ENCODE measurements around the gene CD109. TPM values are rescaled to one million over a fixed set of nuclear protein-coding genes. Genes with fewer than 3 reads are reported as not detected.
"Not testable (repeated sequence)": the region's sequence is repeated elsewhere in the genome, so short reads cannot be mapped to it uniquely, and the experiment has no call there.

CD109 gene
- total RNA-seq, 1 experiment from 2014 or later, result 39.3 TPM

- DNase-seq (ENCODE audit: low read depth), result not testable (repeated sequence)
Observed at GRCh38 chr6:73683574-73683973, 12.4 kb upstream of the CD109 start.

DNA sequence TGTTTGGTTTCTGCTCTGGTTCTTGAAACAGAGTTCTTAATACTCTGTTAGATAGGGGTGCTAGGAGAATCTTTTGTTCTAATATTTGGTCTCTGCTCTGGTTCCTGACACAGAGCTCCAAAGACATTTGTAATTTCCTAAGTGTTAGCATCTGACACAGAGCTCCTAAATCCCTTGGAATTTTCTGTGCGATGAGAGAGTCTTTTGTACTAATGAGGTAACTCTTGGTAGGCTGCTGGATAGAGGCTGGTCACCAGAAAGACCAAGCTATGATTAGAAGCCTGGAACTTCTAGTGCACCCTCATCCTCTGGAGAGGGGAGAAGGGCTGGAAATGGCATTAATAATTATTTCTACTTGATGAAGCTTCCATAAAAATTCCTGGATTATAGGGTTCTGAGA lies 7.7 kb upstream of the CD109 start:
- DNase-seq (ENCODE audit: low read depth), result no peak

DNA sequence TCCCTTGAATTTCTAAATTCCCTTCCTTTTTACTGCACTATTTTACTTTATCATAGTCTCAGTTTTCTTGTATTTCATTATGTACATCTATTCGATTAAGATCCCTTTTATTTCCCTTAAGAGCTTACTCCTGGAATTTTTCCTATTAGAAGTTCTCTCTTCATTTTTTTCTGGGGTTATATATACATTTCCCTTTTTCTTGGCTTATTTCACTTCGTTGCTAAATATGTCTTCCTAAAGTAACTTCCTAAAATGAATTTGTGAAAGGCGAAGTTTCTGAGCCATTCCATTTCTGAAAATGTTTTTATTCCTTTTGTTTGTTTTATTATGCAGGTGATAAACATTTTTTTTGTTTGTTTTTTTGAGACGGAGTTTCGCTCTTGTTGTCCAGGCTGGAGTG lies 5.9 kb upstream of the CD109 start:
- DNase-seq (ENCODE audit: low read depth), result no peak

DNA sequence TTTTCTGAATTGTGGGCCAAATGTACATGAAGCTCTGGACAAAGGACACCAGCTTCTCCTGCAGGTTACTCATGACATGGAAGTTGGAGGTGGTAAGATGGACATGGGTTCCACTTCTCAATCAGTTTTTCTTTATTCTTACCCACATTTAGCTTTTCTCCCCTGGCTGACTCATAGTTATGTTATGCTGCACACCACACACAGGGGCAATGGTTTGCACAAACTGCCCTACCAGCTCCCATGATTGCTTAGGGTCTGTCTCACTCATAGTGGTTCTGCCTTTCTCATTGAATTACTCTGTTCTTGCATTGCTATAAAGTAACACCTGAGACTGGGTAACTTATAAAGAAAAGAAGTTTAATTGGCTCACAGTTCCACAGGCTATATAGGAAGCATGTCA lies 4.5 kb upstream of the CD109 start:
- DNase-seq (ENCODE audit: low read depth), result peak; percentile 70

- peak; percentile 91 for DNase-seq (ENCODE audit: low read depth)
Observed at GRCh38 chr6:73694711-73695411, 1.1 kb upstream of the CD109 start.

- DNase-seq (ENCODE audit: low read depth), result no peak
Observed at GRCh38 chr6:73696966-73697655, 1.1 kb downstream of the CD109 start.

DNA sequence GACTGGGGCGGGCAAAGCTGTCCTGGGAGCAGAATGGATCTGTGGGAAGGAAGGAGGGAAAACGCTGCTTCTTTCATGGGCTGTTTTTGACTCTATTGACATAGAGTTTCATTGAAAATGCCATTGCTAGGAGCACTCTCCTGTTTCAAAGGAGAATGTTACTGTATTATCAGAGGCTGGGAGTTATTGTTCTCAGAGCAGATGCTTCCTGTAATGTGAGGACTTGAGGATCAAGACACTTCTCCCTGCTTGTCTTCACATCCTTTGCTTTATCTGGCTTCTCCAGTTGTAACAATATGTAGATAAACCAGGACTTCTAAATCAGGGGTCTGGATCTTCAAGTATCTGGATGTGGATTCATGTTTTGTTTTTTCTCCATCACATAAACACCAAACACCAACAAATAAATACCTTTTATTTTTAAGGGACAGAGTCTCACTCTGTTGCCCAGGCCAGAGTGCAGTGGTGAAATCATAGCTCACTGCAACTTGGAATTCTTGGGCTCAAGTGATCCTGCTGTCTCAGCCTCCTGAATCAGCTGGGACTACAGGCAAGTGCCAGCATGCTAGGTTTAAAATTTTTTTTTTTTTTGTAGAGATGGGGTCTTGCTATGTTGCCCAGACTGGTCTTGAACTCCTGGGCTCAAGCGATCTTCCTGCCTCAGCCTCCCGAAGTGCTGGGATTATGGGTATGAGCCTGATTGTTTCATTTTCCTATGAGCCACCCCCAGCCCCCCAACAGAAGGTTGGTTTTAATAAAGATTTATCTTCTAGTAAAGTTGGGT lies 3.9 kb downstream of the CD109 start:
- no peak for DNase-seq (ENCODE audit: low read depth)

GRCh38 chr6:73702444-73702843 lies 6.4 kb downstream of the CD109 start:
- no peak for DNase-seq (ENCODE audit: low read depth)

DNA sequence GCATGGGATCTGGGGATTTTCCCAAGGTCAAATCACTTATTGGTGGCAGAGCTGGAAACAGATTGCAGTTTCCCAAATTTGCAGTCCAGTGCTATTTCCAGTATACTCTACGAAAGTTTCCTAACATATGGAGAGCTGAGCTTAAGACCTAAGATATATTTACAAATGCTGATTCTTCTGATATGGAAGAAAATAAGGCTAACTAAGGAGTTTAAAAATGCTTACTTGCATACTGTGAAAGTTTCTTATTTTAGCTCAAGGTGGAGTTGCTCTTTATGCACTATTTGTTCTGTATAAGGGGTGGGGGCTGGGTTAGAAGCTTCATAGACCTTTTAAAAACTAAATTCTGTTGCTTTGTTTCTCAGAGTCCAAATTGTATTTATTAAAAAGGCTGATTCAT lies 7.5 kb downstream of the CD109 start:
- DNase-seq (ENCODE audit: low read depth), result no peak

DNA sequence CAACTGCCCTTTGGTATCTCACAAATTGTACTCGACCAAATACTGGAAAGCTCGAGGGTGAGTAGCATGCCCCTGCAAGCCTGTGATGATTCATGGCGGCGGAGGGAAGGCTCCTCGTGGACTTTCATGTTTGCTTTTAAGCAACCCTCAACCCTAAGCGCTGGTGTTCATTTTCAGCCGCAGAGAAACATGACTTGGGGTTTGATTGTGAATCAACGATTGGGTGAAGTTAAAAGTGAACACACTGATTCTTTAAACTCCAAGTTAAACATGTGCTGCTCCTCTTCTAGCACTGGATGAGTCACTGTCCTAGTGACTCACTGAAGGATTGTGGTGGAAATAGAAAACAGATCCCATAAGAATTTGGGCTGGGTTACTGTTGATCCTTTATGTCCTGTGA lies 8.3 kb downstream of the CD109 start:
- DNase-seq (ENCODE audit: low read depth), result peak; percentile 99

GRCh38 chr6:73704798-73705197 lies 8.8 kb downstream of the CD109 start:
- DNase-seq (ENCODE audit: low read depth), result no peak

GRCh38 chr6:73706971-73707370 lies 11.0 kb downstream of the CD109 start:
- DNase-seq (ENCODE audit: low read depth), result no peak

DNA sequence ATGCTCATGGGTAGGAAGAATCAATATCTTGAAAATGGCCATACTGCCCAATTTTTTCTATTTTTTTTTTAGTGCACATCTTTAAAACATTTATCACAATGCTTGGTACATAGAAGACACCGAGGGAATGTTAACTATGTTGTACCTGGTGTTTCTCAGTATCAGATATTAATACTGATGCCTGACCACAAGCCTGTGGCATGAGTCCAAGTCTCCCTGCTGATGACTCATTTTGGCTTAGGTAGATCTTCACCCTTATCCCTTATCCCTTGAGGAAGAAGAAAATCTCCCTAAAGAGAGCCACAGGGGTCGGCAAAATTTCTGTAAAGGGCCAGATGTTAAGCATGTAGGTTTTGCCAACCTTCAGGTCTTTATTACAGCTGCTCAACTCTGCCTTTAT lies 14.5 kb downstream of the CD109 start:
- DNase-seq (ENCODE audit: low read depth), result peak; percentile 90

DNA sequence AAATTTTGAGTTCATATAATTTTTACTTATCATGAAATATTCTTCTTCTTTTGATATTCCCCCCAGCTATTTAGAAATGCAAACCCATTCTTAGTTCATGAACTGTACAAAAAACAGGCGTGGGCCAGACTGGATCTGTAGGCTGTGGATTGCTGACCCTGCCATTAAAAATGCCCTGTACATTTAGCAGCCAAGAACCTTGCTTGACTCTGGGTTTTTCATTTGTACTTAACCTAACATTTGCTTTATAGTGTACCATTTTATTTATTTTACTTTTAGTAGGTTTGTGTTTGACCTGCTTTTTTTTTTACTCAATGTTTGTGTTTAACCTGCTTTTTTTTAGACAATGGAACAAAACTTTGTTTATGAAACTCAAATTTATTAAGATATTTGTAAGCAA lies 14.9 kb downstream of the CD109 start:
- DNase-seq (ENCODE audit: low read depth), result no peak

- DNase-seq (ENCODE audit: low read depth), result no peak
Observed at GRCh38 chr6:73712535-73713173, 16.7 kb downstream of the CD109 start.

- no peak for DNase-seq (ENCODE audit: low read depth)
Observed at GRCh38 chr6:73713426-73714147, 17.6 kb downstream of the CD109 start.

- DNase-seq (ENCODE audit: low read depth), result peak; percentile 93
Observed at GRCh38 chr6:73715111-73715508, 19.1 kb downstream of the CD109 start.

DNA sequence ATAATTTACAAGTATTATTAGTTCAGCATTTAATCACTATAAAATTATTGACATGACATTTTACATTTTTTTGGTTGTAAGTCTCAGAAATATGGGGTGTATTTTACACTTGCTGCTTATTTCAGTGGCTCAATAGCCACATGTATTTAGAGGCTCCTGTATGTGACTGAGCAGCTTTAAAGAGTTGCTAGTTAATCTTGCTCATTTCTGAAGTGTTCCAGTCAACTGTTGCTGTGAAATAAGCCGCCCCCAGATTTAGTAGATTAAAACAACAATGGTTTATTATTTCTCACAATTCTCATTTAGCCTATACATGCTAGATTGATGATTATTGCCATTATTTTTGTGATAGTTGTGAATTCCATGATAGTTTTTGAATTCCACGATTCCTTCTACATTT lies 23.0 kb downstream of the CD109 start:
- no peak for DNase-seq (ENCODE audit: low read depth)

- peak; percentile 94 for DNase-seq (ENCODE audit: low read depth)
Observed at GRCh38 chr6:73722318-73723060, 26.5 kb downstream of the CD109 start.

DNA sequence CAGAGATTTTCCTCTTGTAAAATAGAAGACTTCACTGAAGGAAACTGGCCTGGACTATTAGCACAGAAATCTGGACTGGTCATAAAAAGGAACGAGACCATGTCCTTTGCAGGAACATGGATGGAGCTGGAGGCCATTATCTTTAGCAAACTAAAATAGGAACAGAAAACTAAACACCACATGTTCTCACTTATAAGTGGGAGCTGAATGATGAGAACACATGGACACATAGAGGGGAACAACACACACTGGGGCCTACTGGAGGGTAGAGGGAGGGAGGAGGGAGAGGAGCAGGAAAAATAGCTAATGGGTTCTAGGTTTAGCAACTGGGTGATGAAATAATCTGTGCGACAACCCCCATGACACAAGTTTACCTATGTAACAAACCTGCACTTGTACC lies 27.5 kb downstream of the CD109 start:
- DNase-seq (ENCODE audit: low read depth), result not testable (repeated sequence)

GRCh38 chr6:73724389-73724788 lies 28.4 kb downstream of the CD109 start:
- no peak for DNase-seq (ENCODE audit: low read depth)

Measured in M059J (cell line).